IMR-90 (cell line): ENCODE measurements around the gene UBE2V1. TPM values are rescaled to one million over a fixed set of nuclear protein-coding genes. Genes with fewer than 3 reads are reported as not detected.

ENCODE experiments used
- ATAC-seq: fragments of 200-7000 bp; cut with Tn5 transposase; 2 replicates; pipeline ENCODE4 v1.9.1; 2020; ENCODE audit warnings: low read depth, mild to moderate bottlenecking, moderate library complexity
- BruUV-seq: library from RNA; stranded (reverse); fragments of 400-500 nt; replicated peaks from 2 replicates; lab custom pipeline; 2021; lab: Mats Ljungman, UMichigan
- CTCF ChIA-PET: fragments of 300-600 bp; formaldehyde crosslinking; extraction: SDS; loops from one replicate; lab custom pipeline; 2021; ENCODE audit warnings: antibody characterized with exemption; lab: Yijun Ruan, JAX
- POLR2A ChIA-PET: fragments of 300-600 bp; sonication (Branson Sonifier 250); formaldehyde crosslinking; loops from one replicate; lab custom pipeline; 2022; ENCODE audit warnings: antibody characterized with exemption; ENCODE audit not compliant: unreplicated experiment; lab: Charles Lee
- DNase-seq: peaks from one replicate; pipeline ENCODE4 v3.0.0; 2013
- H2AFZ ChIP-seq: replicated peaks from 2 replicates; pipeline ENCODE3; 2013; ENCODE audit warnings: low read length, mild to moderate bottlenecking; ENCODE audit not compliant: poor library complexity
- H2AK5ac ChIP-seq: 2 replicates; pipeline ENCODE4 v1.6.1; 2013; ENCODE audit warnings: low read depth, low read length, inconsistent platforms
- H2AK9ac ChIP-seq: replicated peaks from 2 replicates; pipeline ENCODE3; 2013; ENCODE audit warnings: mild to moderate bottlenecking, low read depth, low read length, moderate library complexity; ENCODE audit not compliant: poor library complexity
- H2BK120ac ChIP-seq: 2 replicates; pipeline ENCODE4 v1.6.1; 2013; ENCODE audit warnings: low read depth, low read length, inconsistent platforms
- H2BK15ac ChIP-seq: 3 replicates; pipeline ENCODE4 v1.6.1; 2013; ENCODE audit warnings: low read depth, low read length, inconsistent platforms
- H2BK20ac ChIP-seq: 2 replicates; pipeline ENCODE4 v1.6.1; 2013; ENCODE audit warnings: low read depth, mild to moderate bottlenecking, inconsistent platforms, low read length, moderate library complexity
- H2BK5ac ChIP-seq: 2 replicates; pipeline ENCODE4 v1.6.1; 2013; ENCODE audit warnings: mild to moderate bottlenecking, low read depth, low read length, inconsistent platforms; ENCODE audit not compliant: poor library complexity, severe bottlenecking
- H3K14ac ChIP-seq: replicated peaks from 2 replicates; pipeline ENCODE4 v1.6.1; 2013; ENCODE audit warnings: low read depth, low read length, inconsistent platforms
- H3K18ac ChIP-seq: 2 replicates; pipeline ENCODE4 v1.6.1; 2013; ENCODE audit warnings: low read depth, low read length, control low read depth
- H3K23ac ChIP-seq: 2 replicates; pipeline ENCODE4 v1.6.1; 2013; ENCODE audit warnings: low read depth, low read length, inconsistent platforms
- H3K27ac ChIP-seq: 2 replicates; pipeline ENCODE4 v1.5.1; 2013; ENCODE audit warnings: mild to moderate bottlenecking, control low read depth, low read length; ENCODE audit not compliant: insufficient read depth
- H3K27me3 ChIP-seq: 2 replicates; pipeline ENCODE4 v1.6.1; 2013; ENCODE audit warnings: low read length; ENCODE audit not compliant: control insufficient read depth, insufficient read depth
- H3K36me3 ChIP-seq: 2 replicates; pipeline ENCODE4 v1.6.1; 2013; ENCODE audit warnings: low read length, mixed read lengths; ENCODE audit not compliant: control insufficient read depth, insufficient read depth
- H3K4ac ChIP-seq: 2 replicates; pipeline ENCODE4 v1.6.1; 2013; ENCODE audit warnings: low read depth, low read length, inconsistent platforms
- H3K4me1 ChIP-seq: 2 replicates; pipeline ENCODE4 v1.6.1; 2013; ENCODE audit warnings: low read length, mixed read lengths; ENCODE audit not compliant: control insufficient read depth, insufficient read depth
- H3K4me2 ChIP-seq: 2 replicates; pipeline ENCODE4 v1.6.1; 2013; ENCODE audit warnings: low read depth, mild to moderate bottlenecking, control low read depth, low read length, moderate library complexity
- H3K4me3 ChIP-seq: 2 replicates; pipeline ENCODE4 v1.5.1; 2013; ENCODE audit warnings: low read depth, mild to moderate bottlenecking, control low read depth, low read length, moderate library complexity; ENCODE audit not compliant: insufficient read depth
- H3K56ac ChIP-seq: 2 replicates; pipeline ENCODE4 v1.6.1; 2013; ENCODE audit warnings: low read length, inconsistent platforms; ENCODE audit not compliant: insufficient read depth; ENCODE audit errors: extremely low read depth
- H3K79me1 ChIP-seq, 2 experiments: 2 replicates each; pipeline ENCODE4 v1.6.1; 2013; ENCODE audit warnings: low read length in 2 of 2, inconsistent platforms in 1 of 2, low read depth in 1 of 2
- H3K9ac ChIP-seq: 2 replicates; pipeline ENCODE4 v1.6.1; 2013; ENCODE audit warnings: low read depth, low read length, control low read depth
- H3K9me1 ChIP-seq: 2 replicates; pipeline ENCODE4 v1.6.1; 2013; ENCODE audit warnings: low read length, inconsistent platforms; ENCODE audit not compliant: insufficient read depth
- H3K9me3 ChIP-seq: 2 replicates; pipeline ENCODE4 v1.6.1; 2013; ENCODE audit warnings: low read length; ENCODE audit not compliant: control insufficient read depth, insufficient read depth
- H4K20me1 ChIP-seq: 2 replicates; pipeline ENCODE4 v1.6.1; 2013; ENCODE audit warnings: low read length, inconsistent platforms; ENCODE audit not compliant: insufficient read depth
- H4K5ac ChIP-seq: 2 replicates; pipeline ENCODE4 v1.6.1; 2013; ENCODE audit warnings: mild to moderate bottlenecking, low read depth, low read length, control low read depth
- H4K8ac ChIP-seq, 2 experiments: 2 replicates each; pipeline ENCODE4 v1.6.1; 2013; ENCODE audit warnings: low read depth in 2 of 2, low read length in 2 of 2, control low read depth in 1 of 2, inconsistent platforms in 1 of 2
- H4K91ac ChIP-seq: 2 replicates; pipeline ENCODE4 v1.6.1; 2013; ENCODE audit warnings: low read depth, low read length, inconsistent platforms; ENCODE audit not compliant: insufficient read depth
- BHLHE40 ChIP-seq: fragments of 150-350 bp; IDR thresholded peaks from 2 replicates; pipeline ENCODE4 v1.6.1; 2016; ENCODE audit warnings: mild to moderate bottlenecking, low read depth, low read length
- CEBPB ChIP-seq: IDR thresholded peaks from 2 replicates; pipeline ENCODE4 v1.6.1; 2012; ENCODE audit warnings: low read depth, low read length, improper control_type of control experiment
- CHD1 ChIP-seq: IDR thresholded peaks from 2 replicates; pipeline ENCODE4 v1.6.1; 2012; ENCODE audit warnings: low read depth, low read length, improper control_type of control experiment
- FOS ChIP-seq: fragments of 150-350 bp; IDR thresholded peaks from 2 replicates; pipeline ENCODE4 v1.6.1; 2016; ENCODE audit warnings: low read depth, low read length
- MAFK ChIP-seq: IDR thresholded peaks from 2 replicates; pipeline ENCODE4 v1.6.1; 2012; ENCODE audit warnings: low read depth, low read length, improper control_type of control experiment
- MAZ ChIP-seq: IDR thresholded peaks from 2 replicates; pipeline ENCODE4 v1.6.1; 2012; ENCODE audit warnings: low read depth, mild to moderate bottlenecking, low read length, improper control_type of control experiment, moderate library complexity, borderline replicate concordance
- POLR2A ChIP-seq: IDR thresholded peaks from 2 replicates; pipeline ENCODE4 v1.6.1; 2012; ENCODE audit warnings: mild to moderate bottlenecking, low read depth, low read length
- RCOR1 ChIP-seq: IDR thresholded peaks from 2 replicates; pipeline ENCODE4 v1.6.1; 2012; ENCODE audit warnings: mild to moderate bottlenecking, low read length, improper control_type of control experiment; ENCODE audit not compliant: insufficient replicate concordance
- SMC3 ChIP-seq: fragments of 150-350 bp; IDR thresholded peaks from 2 replicates; pipeline ENCODE4 v1.6.1; 2016; ENCODE audit warnings: low read depth, mild to moderate bottlenecking, antibody characterized with exemption, low read length, moderate library complexity
- WGBS, 2 experiments: methylation state at CpG; one replicate each; pipeline versions ENCODE4 v1.1.5 to v1.1.7; 2013; ENCODE audit warnings: missing lambda C conversion rate in 2 of 2; ENCODE audit not compliant: insufficient read length in 1 of 2; ENCODE audit errors: extremely low coverage in 2 of 2; 5-methylcytosine and 5-hydroxymethylcytosine counted together
- dilution Hi-C: fragments of 300-500 bp; cut with HindIII; formaldehyde crosslinking; loops from one replicate; pipeline ENCODE4 v1.14.3; 2018; ENCODE audit warnings: low sequenced_read_pairs; ENCODE audit not compliant: unreplicated experiment
- in situ Hi-C: fragments of 300-500 bp; cut with MboI; formaldehyde crosslinking; loops from 3 replicates; pipeline ENCODE4 v1.14.3; 2019; ENCODE audit warnings: low sequenced_read_pairs, inconsistent platforms, mixed read lengths
- intact Hi-C: fragments of 100-400 bp; cut with micrococcal nuclease; formaldehyde crosslinking; loops from 2 replicates; pipeline ENCODE4 v1.10.0; 2022
- polyA plus RNA-seq, 3 experiments: library from polyadenylated mRNA; depleted of rRNA; stranded (reverse); fragments of >200 nt; gene quantifications; 2 replicates each; pipeline ENCODE4 v1.2.3, GENCODE V29; 2012; ENCODE audit warnings: low replicate concordance in 1 of 3
- total RNA-seq: library from RNA; depleted of rRNA; stranded (reverse); fragments of >200 nt; gene quantifications from 2 replicates; pipeline ENCODE4 v1.2.3, GENCODE V29; 2012
- TF ChIP-seq, protein P1 (sequence below): fragments of 150-350 bp; IDR thresholded peaks from 2 replicates; pipeline ENCODE4 v1.6.1; 2017; ENCODE audit warnings: mild to moderate bottlenecking, antibody characterized with exemption, low read length, low read depth
- TF ChIP-seq, protein P2 (sequence below): fragments of 150-350 bp; IDR thresholded peaks from 2 replicates; pipeline ENCODE4 v1.6.1; 2016; ENCODE audit warnings: low read depth, mild to moderate bottlenecking, low read length, moderate library complexity, borderline replicate concordance
- TF ChIP-seq, protein P3 (sequence below): conservative IDR thresholded peaks from 2 replicates; pipeline ENCODE4 v1.5.1; 2012; ENCODE audit warnings: mild to moderate bottlenecking, low read depth, low read length, improper control_type of control experiment

Gene UBE2V1
- total and polyA plus RNA-seq, 2 of the 4 experiments (the other 2 are of a cell fraction) = 20.1 to 138 TPM

DNA sequence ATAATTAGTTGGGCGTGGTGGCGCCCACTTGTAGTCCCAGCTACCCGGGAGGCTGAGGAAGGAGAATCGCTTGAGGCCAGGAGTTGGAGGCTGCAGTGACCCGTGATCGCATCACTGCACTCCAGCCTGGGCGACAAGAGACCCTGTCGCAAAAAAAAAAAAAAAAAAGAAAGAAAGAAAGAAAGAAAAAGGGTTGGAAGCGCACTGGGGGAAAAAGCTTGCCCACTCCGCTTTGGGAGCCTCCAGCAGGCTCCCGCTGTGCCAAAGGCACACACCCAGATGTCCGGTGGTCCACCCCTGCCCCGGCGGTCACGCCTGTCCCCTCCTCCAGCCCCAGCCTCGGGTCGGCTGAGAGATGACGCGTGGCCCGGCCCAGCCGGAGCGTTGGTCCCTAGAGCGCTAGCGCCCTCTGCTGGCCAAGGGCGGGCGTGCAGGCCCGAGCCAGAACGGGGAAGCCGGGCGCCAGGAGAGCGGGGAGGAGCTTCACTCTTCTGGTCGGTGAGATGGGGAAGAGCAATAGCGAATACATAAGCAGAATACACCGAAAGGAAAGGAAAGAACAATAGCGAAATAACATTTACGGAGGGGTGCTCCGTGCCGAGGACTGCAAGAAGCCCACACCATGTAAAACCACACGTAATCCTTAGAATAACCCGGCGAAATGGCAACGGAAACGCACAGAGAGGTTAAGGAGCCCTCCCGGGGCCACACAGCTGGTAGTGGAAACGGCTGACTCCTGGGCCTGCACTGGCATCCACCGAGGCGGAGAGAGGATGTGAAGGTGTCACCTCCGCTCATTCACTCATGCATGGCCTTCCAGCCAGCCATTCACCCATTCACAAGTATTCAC, 41.7 kb downstream of the UBE2V1 start:
- H4K20me1 ChIP-seq = no peaks in the 10 kb centered on the region
- no peak overlapping the region; the same call in 1 of the 2 replicates for H3K56ac ChIP-seq
- intact Hi-C loops = loop anchor here (1.0 to 10.0 kb wide), 2 partner anchors 92 to 456 kb away; no protein-coding TSS in a partner anchor
- no TSS peak for BruUV-seq
- peak overlapping the region; percentile 75 to 95 for H4K8ac ChIP-seq
- H4K91ac ChIP-seq = peak overlapping the region; percentile 79
- no peaks in the 10 kb centered on the region; a peak in 1 of 4 replicates for H3K79me1 ChIP-seq
- peak overlapping the region; percentile 76; the same call in 1 of the 3 replicates for H2BK15ac ChIP-seq
- H3K4ac ChIP-seq = peak overlapping the region; percentile 85; the same call in 1 of the 2 replicates
- peak overlapping the region; percentile 84 for H3K4me2 ChIP-seq
- H3K4me1 ChIP-seq = peaks cover 7% of the 10 kb centered on the region
- WGBS, 2 experiments = 81% methylated on average over 3 of the region's 48 CpGs; no CpG with 5 or more reads in 1 of the 2 experiments
- 0 out of 2 replicates have a peak overlapping the region, but pooled peaks have one; percentile 26 for H3K18ac ChIP-seq
- ChIA-PET POLR2A (interaction anchor here (0.6 to 0.9 kb wide), 5 partner anchors 33 to 95 kb away, joined by 3 to 8 read pairs (median 3); no protein-coding TSS in a partner anchor), CTCF (interaction anchor here (0.6 to 4.9 kb wide), 15 partner anchors 10 to 136 kb away, joined by 3 to 98 read pairs (median 5); partner anchors contain the start of gene SNAI1)
- H3K27ac ChIP-seq = peak overlapping the region; percentile 36; the same call in 1 of the 2 replicates
- DNase-seq (peak; percentile 63), ATAC-seq (peak; percentile 97)
- H4K5ac ChIP-seq = peak overlapping the region; percentile 66; the same call in 1 of the 2 replicates
- peak overlapping the region; percentile 67; the same call in 1 of the 2 replicates for H3K14ac ChIP-seq
- H3K9ac ChIP-seq = peak overlapping the region; percentile 68
- H2AFZ ChIP-seq = peak overlapping the region; percentile 94
- dilution Hi-C loops = no loop called here
- H3K27me3 ChIP-seq = no peaks in the 10 kb centered on the region
- H2AK5ac ChIP-seq = peak overlapping the region; percentile 85
- peaks cover 6% of the 10 kb centered on the region; the same call in 1 of the 2 replicates for H3K9me1 ChIP-seq
- H3K23ac ChIP-seq = peak overlapping the region; percentile 85
- H2AK9ac ChIP-seq = peak overlapping the region; percentile 70
- H2BK120ac ChIP-seq = peak overlapping the region; percentile 83
- no peaks in the 10 kb centered on the region for H3K9me3 ChIP-seq
- no peaks in the 10 kb centered on the region for H3K36me3 ChIP-seq
- in situ Hi-C loops = loop anchor here (5.0 kb wide), 1 partner anchor 89 kb away; the partner anchor contains the start of gene SNAI1
- peak overlapping the region; percentile 44 for H2BK20ac ChIP-seq
- no peak overlapping the region for H2BK5ac ChIP-seq
- peak overlapping the region; percentile 45 for H3K4me3 ChIP-seq
- TF ChIP-seq MAZ (peak; percentile 42; the same call in 1 of the 2 replicates), POLR2A (peak; percentile 68), CHD1 (no peak), BHLHE40 (peak; percentile 70), CEBPB (no peak), SMC3 (peak; percentile 100), MAFK (no peak), FOS (no peak), RCOR1 (no peak)
- TF ChIP-seq, protein P1, sequence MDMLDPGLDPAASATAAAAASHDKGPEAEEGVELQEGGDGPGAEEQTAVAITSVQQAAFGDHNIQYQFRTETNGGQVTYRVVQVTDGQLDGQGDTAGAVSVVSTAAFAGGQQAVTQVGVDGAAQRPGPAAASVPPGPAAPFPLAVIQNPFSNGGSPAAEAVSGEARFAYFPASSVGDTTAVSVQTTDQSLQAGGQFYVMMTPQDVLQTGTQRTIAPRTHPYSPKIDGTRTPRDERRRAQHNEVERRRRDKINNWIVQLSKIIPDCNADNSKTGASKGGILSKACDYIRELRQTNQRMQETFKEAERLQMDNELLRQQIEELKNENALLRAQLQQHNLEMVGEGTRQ = no peak
- TF ChIP-seq, protein P2, sequence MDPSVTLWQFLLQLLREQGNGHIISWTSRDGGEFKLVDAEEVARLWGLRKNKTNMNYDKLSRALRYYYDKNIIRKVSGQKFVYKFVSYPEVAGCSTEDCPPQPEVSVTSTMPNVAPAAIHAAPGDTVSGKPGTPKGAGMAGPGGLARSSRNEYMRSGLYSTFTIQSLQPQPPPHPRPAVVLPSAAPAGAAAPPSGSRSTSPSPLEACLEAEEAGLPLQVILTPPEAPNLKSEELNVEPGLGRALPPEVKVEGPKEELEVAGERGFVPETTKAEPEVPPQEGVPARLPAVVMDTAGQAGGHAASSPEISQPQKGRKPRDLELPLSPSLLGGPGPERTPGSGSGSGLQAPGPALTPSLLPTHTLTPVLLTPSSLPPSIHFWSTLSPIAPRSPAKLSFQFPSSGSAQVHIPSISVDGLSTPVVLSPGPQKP = no peak
- TF ChIP-seq, protein P3, sequence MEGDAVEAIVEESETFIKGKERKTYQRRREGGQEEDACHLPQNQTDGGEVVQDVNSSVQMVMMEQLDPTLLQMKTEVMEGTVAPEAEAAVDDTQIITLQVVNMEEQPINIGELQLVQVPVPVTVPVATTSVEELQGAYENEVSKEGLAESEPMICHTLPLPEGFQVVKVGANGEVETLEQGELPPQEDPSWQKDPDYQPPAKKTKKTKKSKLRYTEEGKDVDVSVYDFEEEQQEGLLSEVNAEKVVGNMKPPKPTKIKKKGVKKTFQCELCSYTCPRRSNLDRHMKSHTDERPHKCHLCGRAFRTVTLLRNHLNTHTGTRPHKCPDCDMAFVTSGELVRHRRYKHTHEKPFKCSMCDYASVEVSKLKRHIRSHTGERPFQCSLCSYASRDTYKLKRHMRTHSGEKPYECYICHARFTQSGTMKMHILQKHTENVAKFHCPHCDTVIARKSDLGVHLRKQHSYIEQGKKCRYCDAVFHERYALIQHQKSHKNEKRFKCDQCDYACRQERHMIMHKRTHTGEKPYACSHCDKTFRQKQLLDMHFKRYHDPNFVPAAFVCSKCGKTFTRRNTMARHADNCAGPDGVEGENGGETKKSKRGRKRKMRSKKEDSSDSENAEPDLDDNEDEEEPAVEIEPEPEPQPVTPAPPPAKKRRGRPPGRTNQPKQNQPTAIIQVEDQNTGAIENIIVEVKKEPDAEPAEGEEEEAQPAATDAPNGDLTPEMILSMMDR = peak; percentile 99
